HEK293 (cell line): ENCODE measurements around the gene HOXB7.

Experiments used
- CTCF ChIA-PET: fragments of 350-600 bp; formaldehyde crosslinking; extraction: SDS; loops from one replicate; lab custom pipeline; 2021; ENCODE audit warnings: antibody characterized with exemption; lab: Yijun Ruan, JAX
- POLR2A ChIA-PET: fragments of 300-600 bp; formaldehyde crosslinking; extraction: SDS; loops from one replicate; lab custom pipeline; 2020; ENCODE audit warnings: antibody characterized with exemption, inconsistent platforms; lab: Yijun Ruan, JAX
- H3K27ac ChIP-seq: fragments of 200-500 bp; sonication (Bioruptor generic); 2 replicates; pipeline ENCODE4 v1.5.1; 2014; ENCODE audit warnings: low read depth, low read length, control low read depth, inconsistent platforms; ENCODE audit errors: extremely low read depth
- H3K36me3 ChIP-seq, 2 experiments: fragments of 200-500 bp in 1 of 2; sonication (Bioruptor generic) in 1 of 2; 1 replicate in 1 of 2; 2 replicates in 1 of 2; pipeline ENCODE4 v1.5.1; 2014 to 2017; ENCODE audit warnings: inconsistent platforms in 2 of 2, low read length in 2 of 2; ENCODE audit not compliant: control insufficient read depth in 2 of 2, insufficient read depth in 1 of 2
- H3K4me1 ChIP-seq: fragments of 200-500 bp; sonication (Bioruptor generic); 2 replicates; pipeline ENCODE4 v1.5.1; 2014; ENCODE audit warnings: mild to moderate bottlenecking, low read length, inconsistent platforms; ENCODE audit not compliant: control insufficient read depth, insufficient read depth
- H3K4me3 ChIP-seq: 2 replicates; pipeline ENCODE4 v1.5.1; 2011; ENCODE audit warnings: low read depth, mild to moderate bottlenecking, control low read depth, low read length, moderate library complexity
- H3K9me3 ChIP-seq: fragments of 200-500 bp; sonication (Bioruptor generic); 2 replicates; pipeline ENCODE4 v1.5.1; 2014; ENCODE audit warnings: low read depth, low read length, inconsistent platforms; ENCODE audit not compliant: control insufficient read depth, insufficient read depth
- BCL11B ChIP-seq: fragments of 450-650 bp; formaldehyde crosslinking; IDR thresholded peaks from 2 replicates; pipeline ENCODE4 v1.5.1; 2016; ENCODE audit warnings: low read depth, missing biosample characterization, missing genetic modification characterization
- GLI4 ChIP-seq: fragments of 450-650 bp; formaldehyde crosslinking; IDR thresholded peaks from 2 replicates; pipeline ENCODE4 v1.5.1; 2016; ENCODE audit warnings: missing biosample characterization, missing genetic modification characterization
- HOXD13 ChIP-seq: sonication (generic); formaldehyde crosslinking; IDR thresholded peaks from 2 replicates; pipeline ENCODE4 v1.8.0; 2022; ENCODE audit warnings: missing genetic modification reagents, borderline replicate concordance
- KLF16 ChIP-seq: fragments of 450-650 bp; formaldehyde crosslinking; IDR thresholded peaks from 2 replicates; pipeline ENCODE4 v1.5.1; 2017; ENCODE audit warnings: missing biosample characterization, missing genetic modification characterization
- KLF17 ChIP-seq: fragments of 450-650 bp; formaldehyde crosslinking; IDR thresholded peaks from 2 replicates; pipeline ENCODE4 v1.5.1; 2016; ENCODE audit warnings: missing biosample characterization, missing genetic modification characterization
- KLF9 ChIP-seq: fragments of 450-650 bp; formaldehyde crosslinking; IDR thresholded peaks from 2 replicates; pipeline ENCODE4 v1.5.1; 2016; ENCODE audit warnings: missing biosample characterization, missing genetic modification characterization, low read depth
- PATZ1 ChIP-seq: fragments of 450-650 bp; formaldehyde crosslinking; IDR thresholded peaks from 2 replicates; pipeline ENCODE4 v1.5.1; 2016; ENCODE audit warnings: missing biosample characterization, missing genetic modification characterization
- PRDM1 ChIP-seq: fragments of 450-650 bp; formaldehyde crosslinking; IDR thresholded peaks from 2 replicates; pipeline ENCODE4; 2016; ENCODE audit warnings: missing biosample characterization, missing genetic modification characterization
- SP2 ChIP-seq: fragments of 450-650 bp; formaldehyde crosslinking; IDR thresholded peaks from 2 replicates; pipeline ENCODE4 v1.5.1; 2016; ENCODE audit warnings: missing biosample characterization, missing genetic modification characterization
- WT1 ChIP-seq: fragments of 450-650 bp; formaldehyde crosslinking; IDR thresholded peaks from 2 replicates; pipeline ENCODE4 v1.5.1; 2016; ENCODE audit warnings: missing biosample characterization, missing genetic modification characterization
- ZBTB11 ChIP-seq: fragments of 450-650 bp; formaldehyde crosslinking; conservative IDR thresholded peaks from 2 replicates; pipeline ENCODE4 v1.5.1; 2016; ENCODE audit warnings: low read depth, missing biosample characterization, missing genetic modification characterization
- ZBTB17 ChIP-seq: fragments of 450-650 bp; formaldehyde crosslinking; IDR thresholded peaks from 2 replicates; pipeline ENCODE4 v1.5.1; 2016; ENCODE audit warnings: missing biosample characterization, missing genetic modification characterization
- ZBTB44 ChIP-seq: fragments of 450-650 bp; IDR thresholded peaks from 2 replicates; pipeline ENCODE4 v1.5.1; 2018; ENCODE audit warnings: missing biosample characterization, mild to moderate bottlenecking, missing genetic modification characterization
- ZBTB7A ChIP-seq: fragments of 450-650 bp; formaldehyde crosslinking; IDR thresholded peaks from 2 replicates; pipeline ENCODE4 v1.5.1; 2016; ENCODE audit warnings: low read depth, missing biosample characterization, missing genetic modification characterization
- ZEB2 ChIP-seq: fragments of 450-650 bp; formaldehyde crosslinking; IDR thresholded peaks from 2 replicates; pipeline ENCODE4 v1.5.1; 2016; ENCODE audit warnings: missing biosample characterization, missing genetic modification characterization
- ZNF133 ChIP-seq: fragments of 450-650 bp; formaldehyde crosslinking; IDR thresholded peaks from 2 replicates; pipeline ENCODE4 v1.5.1; 2016; ENCODE audit warnings: missing biosample characterization, missing genetic modification characterization
- ZNF140 ChIP-seq: fragments of 450-650 bp; formaldehyde crosslinking; IDR thresholded peaks from 2 replicates; pipeline ENCODE4 v1.5.1; 2016; ENCODE audit warnings: missing biosample characterization, missing genetic modification characterization
- ZNF311 ChIP-seq: fragments of 450-650 bp; formaldehyde crosslinking; IDR thresholded peaks from 2 replicates; pipeline ENCODE4 v1.5.1; 2017; ENCODE audit warnings: missing biosample characterization, missing genetic modification characterization, borderline replicate concordance
- ZNF366 ChIP-seq: fragments of 450-650 bp; formaldehyde crosslinking; conservative IDR thresholded peaks from 2 replicates; pipeline ENCODE4 v1.5.1; 2016; ENCODE audit warnings: missing biosample characterization, missing genetic modification characterization
- ZNF423 ChIP-seq: fragments of 450-650 bp; formaldehyde crosslinking; IDR thresholded peaks from 2 replicates; pipeline ENCODE4 v1.5.1; 2016; ENCODE audit warnings: missing biosample characterization, missing genetic modification characterization
- ZNF544 ChIP-seq: fragments of 450-650 bp; formaldehyde crosslinking; IDR thresholded peaks from 2 replicates; pipeline ENCODE4 v1.5.0; 2017; ENCODE audit warnings: missing biosample characterization, missing genetic modification characterization
- ZNF549 ChIP-seq: fragments of 450-650 bp; IDR thresholded peaks from 2 replicates; pipeline ENCODE4 v1.5.1; 2018; ENCODE audit warnings: missing biosample characterization, missing genetic modification characterization, mild to moderate bottlenecking, inconsistent platforms, moderate library complexity
- ZNF660 ChIP-seq: fragments of 450-650 bp; IDR thresholded peaks from 2 replicates; pipeline ENCODE4 v1.5.1; 2018; ENCODE audit warnings: missing biosample characterization, mild to moderate bottlenecking, missing genetic modification characterization
- ZNF701 ChIP-seq: fragments of 450-650 bp; formaldehyde crosslinking; IDR thresholded peaks from 2 replicates; pipeline ENCODE4 v1.5.1; 2016; ENCODE audit warnings: missing biosample characterization, missing genetic modification characterization
- ZNF843 ChIP-seq: fragments of 450-650 bp; formaldehyde crosslinking; IDR thresholded peaks from 2 replicates; pipeline ENCODE4 v1.5.1; 2016; ENCODE audit warnings: missing biosample characterization, missing genetic modification characterization

The HOXB7 gene

GRCh38 chr17:48626245-48627117 is 15.7 kb upstream of the HOXB7 start, which contains the start of gene HOXB9 (continued):
- no peak for TF ChIP-seq HOXD13 (CRISPR knock-in tag)

- H3K36me3 ChIP-seq, result peaks cover 0 to 35% of the 10 kb centered on the region in 2 experiments; a peak in 1 of 3 replicates
- peak overlapping the region; percentile 100 for H3K27ac ChIP-seq
- peak overlapping the region; percentile 78 for H3K4me3 ChIP-seq
- no peaks in the 10 kb centered on the region for H3K9me3 ChIP-seq
- ChIA-PET POLR2A (interaction anchor here (0.6 to 4.5 kb wide), 16 partner anchors 11 to 578 kb away, joined by 3 to 38 read pairs (median 4); partner anchors contain the start of genes NFE2L1 and SNX11), CTCF (interaction anchor here (0.5 to 5.0 kb wide), 11 partner anchors 11 to 599 kb away, joined by 3 to 37 read pairs (median 4); no protein-coding TSS in a partner anchor)
- H3K4me1 ChIP-seq, result peaks cover 21% of the 10 kb centered on the region
- TF ChIP-seq ZNF140 (tag by site-specific recombination) (no peak; the same call in 1 of the 2 replicates), GLI4 (tag by site-specific recombination) (peak; percentile 42; the same call in 1 of the 2 replicates), ZNF423 (no peak), BCL11B (tag by site-specific recombination) (0 out of 2 replicates have a peak, but pooled peaks have one; percentile 15), ZBTB17 (tag by site-specific recombination) (peak; percentile 87), ZBTB11 (tag by site-specific recombination) (peak; percentile 17), HOXD13 (CRISPR knock-in tag) (peak; percentile 40; the same call in 1 of the 2 replicates), KLF17 (tag by site-specific recombination) (peak; percentile 17; the same call in 1 of the 2 replicates), ZNF843 (tag by site-specific recombination) (peak; percentile 8; the same call in 1 of the 2 replicates), ZNF660 (tag by site-specific recombination) (peak; percentile 39), ZBTB44 (tag by site-specific recombination) (0 out of 2 replicates have a peak, but pooled peaks have one; percentile 5), SP2 (tag by site-specific recombination) (peak; percentile 45), ZEB2 (no peak), KLF9 (peak; percentile 68), ZNF701 (no peak), ZNF544 (tag by site-specific recombination) (no peak), WT1 (tag by site-specific recombination) (no peak), PRDM1 (tag by site-specific recombination) (peak; percentile 69), KLF16 (tag by site-specific recombination) (peak; percentile 36), PATZ1 (tag by site-specific recombination) (peak; percentile 21), ZNF549 (tag by site-specific recombination) (no peak), ZNF133 (tag by site-specific recombination) (no peak), ZBTB7A (tag by site-specific recombination) (peak; percentile 27; the same call in 1 of the 2 replicates), ZNF311 (tag by site-specific recombination) (no peak), ZNF366 (tag by site-specific recombination) (peak; percentile 82)
Observed at GRCh38 chr17:48625495-48626244, 14.9 kb upstream of the HOXB7 start.
